ENCODE results near the gene XPO6.
A peak's percentile ranks its signal among the peaks of the same experiment; 100 is the strongest.
"Not testable (repeated sequence)": the region's sequence is repeated elsewhere in the genome, so short reads cannot be mapped to it uniquely, and the experiment has no call there.

XPO6 gene, protein sequence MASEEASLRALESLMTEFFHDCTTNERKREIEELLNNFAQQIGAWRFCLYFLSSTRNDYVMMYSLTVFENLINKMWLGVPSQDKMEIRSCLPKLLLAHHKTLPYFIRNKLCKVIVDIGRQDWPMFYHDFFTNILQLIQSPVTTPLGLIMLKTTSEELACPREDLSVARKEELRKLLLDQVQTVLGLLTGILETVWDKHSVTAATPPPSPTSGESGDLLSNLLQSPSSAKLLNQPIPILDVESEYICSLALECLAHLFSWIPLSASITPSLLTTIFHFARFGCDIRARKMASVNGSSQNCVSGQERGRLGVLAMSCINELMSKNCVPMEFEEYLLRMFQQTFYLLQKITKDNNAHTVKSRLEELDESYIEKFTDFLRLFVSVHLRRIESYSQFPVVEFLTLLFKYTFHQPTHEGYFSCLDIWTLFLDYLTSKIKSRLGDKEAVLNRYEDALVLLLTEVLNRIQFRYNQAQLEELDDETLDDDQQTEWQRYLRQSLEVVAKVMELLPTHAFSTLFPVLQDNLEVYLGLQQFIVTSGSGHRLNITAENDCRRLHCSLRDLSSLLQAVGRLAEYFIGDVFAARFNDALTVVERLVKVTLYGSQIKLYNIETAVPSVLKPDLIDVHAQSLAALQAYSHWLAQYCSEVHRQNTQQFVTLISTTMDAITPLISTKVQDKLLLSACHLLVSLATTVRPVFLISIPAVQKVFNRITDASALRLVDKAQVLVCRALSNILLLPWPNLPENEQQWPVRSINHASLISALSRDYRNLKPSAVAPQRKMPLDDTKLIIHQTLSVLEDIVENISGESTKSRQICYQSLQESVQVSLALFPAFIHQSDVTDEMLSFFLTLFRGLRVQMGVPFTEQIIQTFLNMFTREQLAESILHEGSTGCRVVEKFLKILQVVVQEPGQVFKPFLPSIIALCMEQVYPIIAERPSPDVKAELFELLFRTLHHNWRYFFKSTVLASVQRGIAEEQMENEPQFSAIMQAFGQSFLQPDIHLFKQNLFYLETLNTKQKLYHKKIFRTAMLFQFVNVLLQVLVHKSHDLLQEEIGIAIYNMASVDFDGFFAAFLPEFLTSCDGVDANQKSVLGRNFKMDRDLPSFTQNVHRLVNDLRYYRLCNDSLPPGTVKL

DNA sequence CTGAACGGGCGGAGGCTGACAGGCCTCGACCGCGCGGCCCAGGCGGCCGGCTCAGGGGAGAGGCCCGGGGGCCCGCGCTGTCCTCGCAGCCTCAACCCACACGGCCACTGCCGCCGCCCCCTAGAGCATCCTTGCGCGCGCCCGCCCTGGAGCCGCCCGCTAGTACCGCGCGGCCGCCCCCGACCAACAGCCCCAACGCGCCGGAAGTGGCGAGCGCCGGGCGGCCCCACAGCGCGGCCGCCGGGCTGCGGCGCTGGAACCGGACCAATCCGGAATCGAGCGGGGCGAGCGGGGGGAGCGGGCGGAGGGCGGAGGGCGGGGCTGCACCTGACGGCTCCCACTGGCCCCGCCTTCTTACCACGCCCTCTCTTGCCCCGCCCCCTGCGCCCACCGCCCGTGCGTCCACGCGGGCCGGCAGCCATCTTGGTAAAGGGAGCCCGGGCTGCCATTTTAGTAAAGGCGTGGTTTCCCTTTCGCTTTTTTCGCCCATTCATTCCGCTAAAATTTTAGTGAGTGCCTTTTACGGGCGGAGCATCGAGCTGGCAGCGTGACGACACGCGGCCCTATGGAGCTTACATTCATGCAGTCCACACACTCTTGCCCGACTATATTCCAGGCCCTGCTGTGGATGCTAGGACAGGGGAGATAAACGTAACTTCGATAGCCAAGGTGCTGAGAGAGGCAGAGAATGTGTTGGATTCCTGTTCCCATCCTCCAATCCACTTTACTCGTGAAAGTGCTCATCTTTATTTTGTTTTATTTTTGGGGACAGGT, at the start of gene XPO6:
TSS of gene XPO6 (minus strand) at position 208 of the 774 bp plus-strand sequence. CDS start 597 bp downstream, outside the sequence.
- peak; percentile 98 for DNase-seq (ENCODE audit: low spot score)

DNA sequence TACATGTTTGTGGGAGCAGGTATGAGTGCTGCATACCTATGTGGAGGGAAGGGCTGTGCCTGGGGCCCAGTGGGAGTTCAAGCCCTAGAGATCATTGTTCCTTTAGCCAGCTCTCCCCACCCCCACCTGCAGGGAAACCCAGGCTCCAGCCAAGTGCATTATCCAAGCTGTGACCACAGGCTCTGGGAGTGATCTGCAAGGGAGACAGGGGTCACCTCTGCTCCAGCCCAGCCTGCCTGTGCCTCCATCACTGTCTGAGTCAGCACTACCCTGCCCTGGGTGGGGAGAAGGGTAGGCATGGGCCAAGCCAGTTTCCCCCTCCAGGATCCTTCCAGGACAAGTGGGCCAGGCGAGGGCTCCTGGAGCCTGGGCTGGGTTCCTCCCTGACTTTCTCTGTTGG, 48.4 kb upstream of the XPO6 start:
- DNase-seq (ENCODE audit: low spot score): no peak

DNA sequence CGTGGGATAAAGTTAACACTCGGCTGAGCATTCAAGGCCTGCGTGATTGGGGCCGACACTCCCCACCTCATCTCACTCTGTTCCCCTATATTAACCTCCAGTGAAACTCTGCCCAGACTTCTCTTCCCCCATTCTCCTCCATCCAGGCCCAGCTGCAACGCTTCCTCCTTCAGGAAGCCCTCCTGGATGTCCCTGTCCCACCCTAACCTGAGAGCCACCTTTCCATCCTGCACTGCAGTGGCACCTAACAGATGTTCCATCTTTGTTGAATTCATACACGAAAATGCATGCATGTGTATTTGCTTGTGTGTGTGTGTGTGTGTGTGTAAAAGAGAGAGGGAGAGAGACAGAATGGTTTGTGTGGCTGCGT, 48.0 kb upstream of the XPO6 start:
- no peak for DNase-seq (ENCODE audit: low spot score)

DNA sequence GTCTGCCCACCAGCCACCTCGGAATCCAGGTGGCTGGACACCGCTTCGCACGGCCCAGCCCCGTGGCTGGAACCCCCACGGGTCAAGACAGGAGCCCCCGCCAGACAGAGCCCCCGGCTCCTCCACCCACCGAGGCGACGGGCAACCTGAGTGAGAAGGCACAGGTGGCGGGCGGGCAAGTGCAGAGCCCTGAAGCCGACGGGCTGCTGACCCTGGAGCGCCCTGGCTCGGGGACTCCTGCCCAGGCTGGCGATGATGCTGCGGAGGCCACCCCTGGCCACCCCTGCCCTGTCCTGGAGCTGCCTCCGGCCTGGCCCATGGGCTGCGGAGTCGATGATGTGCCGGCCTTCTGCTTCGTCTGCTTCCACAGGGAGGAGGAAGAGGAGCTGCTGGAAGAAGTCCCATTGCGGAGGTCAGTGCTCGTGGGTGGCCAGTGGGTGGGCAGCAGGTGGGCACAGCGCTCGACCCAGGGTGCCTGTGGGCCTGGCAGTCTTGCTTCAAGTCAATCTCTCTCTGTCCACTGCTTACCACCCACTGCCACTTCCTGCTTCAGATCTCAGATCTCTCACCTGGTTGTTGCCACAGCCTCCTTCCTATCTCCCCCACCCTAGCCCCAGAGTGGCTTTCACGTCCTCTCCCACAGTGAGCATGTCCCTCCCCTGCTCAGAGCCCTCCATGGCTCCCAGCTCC, 47.5 kb upstream of the XPO6 start:
- DNase-seq (ENCODE audit: low spot score): no peak

DNA sequence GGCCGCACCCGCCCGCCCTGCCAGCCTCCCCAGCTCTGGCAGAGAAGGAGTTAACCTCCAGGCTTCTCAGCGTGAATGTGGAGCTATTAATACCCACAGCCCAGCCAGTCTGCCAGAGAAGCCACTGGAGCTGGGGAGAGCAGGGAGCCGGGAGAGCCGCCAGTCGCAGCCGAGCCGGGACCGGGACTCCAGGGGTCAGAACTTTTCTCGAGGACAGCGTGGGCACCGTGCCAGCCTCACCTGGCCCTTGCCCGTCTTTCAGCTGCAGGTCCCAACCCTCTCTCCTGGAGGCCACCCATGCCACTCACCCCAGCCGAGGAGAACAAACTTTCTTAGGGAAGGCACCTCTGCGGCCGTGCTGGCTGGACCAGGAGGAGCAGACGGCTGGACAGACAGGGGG, 46.8 kb upstream of the XPO6 start:
- peak; percentile 70 for DNase-seq (ENCODE audit: low spot score)

DNA sequence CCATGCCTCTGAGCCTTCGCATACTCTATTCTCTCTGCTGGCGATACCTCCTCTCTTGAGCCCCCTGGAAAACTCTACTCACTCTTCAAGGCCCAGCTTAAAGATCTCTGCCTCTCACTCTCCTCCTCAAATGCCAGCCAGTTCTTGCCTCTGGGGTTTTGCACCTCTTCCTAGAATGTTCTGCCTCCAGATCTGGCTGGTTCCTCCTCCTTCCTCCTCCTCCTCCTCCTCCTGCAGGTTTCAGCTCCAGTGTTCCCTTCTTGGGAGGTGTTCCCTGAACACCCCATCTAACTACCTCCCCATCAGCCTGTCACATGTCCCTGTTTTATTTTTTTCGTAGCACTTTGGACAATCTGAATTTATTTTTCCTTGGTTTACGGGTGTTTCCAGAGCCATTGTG, 45.5 kb upstream of the XPO6 start:
- no peak for DNase-seq (ENCODE audit: low spot score)

DNA sequence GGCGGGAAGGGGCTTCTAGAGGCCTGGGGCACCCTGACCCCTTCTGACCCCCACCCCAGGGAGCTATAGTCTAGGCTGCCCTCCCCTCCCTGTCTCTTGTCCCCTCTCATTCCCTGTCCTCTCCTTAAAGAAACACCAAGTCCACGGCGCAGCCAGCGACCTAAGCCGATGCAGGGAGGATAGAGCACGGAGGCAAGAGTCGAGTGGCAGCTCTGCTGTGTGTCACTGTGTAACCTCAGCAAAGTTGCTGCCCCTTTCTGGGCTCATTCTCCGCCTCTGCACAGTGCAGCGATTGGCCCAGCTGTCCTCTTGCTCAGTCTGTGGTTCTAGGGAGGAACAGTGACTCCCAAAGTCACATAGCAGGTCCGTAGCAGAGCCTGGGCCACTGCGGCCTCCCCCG, 44.1 kb upstream of the XPO6 start:
- DNase-seq (ENCODE audit: low spot score): no peak

DNA sequence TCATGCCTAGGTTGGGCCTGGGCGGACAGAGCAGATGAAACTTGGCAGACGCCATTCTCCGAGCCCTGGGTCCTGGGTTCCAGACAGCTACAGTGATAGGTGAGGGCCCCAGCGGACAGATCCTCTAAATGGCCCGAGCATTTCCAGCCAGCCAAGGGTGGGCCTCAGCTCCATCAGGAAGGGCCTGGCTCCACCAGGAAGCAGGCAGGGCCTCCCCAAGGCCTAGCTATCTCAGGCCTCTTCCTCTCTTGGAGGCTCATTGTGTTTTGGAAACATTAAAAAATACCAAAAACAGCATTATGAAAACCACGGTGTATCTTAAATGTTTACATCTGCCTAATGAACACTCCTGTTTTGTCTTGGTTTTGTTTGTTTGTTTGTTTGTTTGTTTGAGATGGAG, 42.4 kb upstream of the XPO6 start:
- DNase-seq (ENCODE audit: low spot score): no peak

DNA sequence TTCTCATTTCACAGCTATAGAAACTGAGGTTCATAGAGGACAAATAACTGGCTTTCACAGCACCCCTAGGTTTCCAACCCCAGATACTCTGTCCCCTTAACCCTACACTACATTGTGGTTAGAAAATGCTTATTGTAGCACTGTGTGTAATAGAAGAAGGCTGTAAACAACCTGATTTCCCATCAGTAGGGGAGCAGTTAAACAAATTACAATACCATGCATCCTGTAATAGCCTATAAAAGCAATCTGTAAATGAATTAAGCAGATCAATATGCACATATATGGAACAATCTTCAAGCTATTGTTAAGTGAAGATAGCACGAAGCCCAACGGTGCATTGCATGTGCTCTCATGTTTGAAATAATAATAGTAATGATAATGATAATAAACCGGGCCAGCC, 39.2 kb upstream of the XPO6 start:
- no peak for DNase-seq (ENCODE audit: low spot score)

DNA sequence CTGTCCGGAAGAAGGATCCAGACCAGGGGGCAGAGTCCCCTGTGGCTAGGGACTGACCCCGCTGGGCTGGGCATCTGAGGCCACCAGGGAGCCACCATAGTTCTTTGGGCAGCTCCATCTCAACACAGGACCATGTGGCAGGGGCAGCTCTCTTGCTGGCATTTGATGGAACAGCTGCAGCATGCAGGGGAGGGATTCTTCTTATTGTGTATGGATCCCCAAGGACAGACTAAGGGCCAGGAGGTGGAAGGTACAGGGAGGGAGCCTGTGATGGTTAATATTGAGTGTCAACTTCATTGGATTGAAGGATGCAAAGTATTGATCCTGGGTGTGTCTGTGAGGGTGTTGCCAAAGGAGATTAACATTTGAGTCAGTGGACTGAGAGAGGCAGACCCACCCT, 37.7 kb upstream of the XPO6 start:
- DNase-seq (ENCODE audit: low spot score): not testable (repeated sequence)

DNA sequence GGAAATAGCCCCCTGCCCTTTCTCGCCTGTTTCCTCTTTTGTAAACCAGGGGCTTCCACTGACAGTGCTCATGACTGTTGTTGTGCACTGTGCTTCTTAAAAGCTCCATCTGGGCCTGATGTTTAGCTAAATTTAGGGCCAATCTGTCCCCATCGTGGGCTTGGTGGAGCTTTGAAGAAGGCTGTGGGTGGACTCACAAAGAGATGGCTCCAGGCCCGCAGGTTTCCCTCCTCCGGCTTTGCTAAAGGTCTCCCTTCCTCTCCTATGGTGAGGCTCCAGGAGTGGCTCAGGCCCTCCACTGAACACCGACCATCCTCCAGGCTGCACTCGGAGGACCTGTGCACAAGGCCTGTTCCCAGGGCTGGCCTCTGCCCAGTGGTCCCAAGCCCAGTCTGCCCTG, 30.2 kb upstream of the XPO6 start:
- no peak for DNase-seq (ENCODE audit: low spot score)

DNA sequence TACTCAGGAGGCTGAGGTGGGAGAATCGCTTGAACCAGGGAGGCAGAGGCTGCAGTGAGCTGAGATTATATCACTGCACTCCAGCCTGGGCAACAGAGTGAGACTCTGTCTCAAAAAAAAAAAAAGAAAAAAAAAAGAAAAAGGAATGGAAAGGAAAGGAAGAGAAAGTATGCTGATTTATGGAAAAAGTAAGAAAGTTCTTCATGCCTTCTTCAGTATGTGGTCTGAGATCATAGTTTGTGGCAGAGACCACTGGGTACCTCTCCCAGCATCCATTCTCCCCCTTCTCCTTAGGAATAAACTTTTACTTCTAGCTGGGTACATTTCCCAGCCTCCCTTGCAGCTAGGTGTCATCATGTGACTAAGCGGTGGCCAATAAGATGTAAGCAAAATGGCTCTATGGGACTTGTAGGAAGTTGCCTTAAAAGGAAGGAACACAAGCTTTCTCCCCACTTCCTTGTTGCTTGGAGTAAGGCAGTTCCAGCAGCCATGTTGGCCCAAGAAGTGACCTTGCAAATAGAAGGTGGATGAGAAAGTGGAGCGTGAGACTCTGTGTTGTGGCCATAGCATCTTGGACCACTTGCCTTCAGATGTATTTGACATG, 26.1 kb upstream of the XPO6 start:
- DNase-seq (ENCODE audit: low spot score): no peak

DNA sequence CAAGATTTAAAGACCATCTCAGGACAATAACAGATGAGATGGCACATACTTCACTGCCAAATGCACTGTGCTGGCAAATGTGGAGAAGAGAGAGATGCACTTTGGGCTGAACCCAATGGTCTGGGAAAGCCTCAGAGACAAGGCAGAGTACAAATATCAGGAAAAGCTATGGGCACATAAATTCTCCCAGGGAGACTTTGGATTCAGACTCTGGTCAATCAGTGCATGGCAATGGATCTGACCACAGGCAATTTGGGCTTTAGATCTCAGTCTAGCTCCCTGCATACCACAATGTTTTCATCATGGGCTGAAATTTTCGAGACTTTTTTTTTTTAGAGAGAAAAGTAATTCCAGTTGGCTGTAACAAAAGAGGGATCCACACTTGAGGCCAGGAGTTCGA, 20.0 kb upstream of the XPO6 start:
- no peak for DNase-seq (ENCODE audit: low spot score)

DNA sequence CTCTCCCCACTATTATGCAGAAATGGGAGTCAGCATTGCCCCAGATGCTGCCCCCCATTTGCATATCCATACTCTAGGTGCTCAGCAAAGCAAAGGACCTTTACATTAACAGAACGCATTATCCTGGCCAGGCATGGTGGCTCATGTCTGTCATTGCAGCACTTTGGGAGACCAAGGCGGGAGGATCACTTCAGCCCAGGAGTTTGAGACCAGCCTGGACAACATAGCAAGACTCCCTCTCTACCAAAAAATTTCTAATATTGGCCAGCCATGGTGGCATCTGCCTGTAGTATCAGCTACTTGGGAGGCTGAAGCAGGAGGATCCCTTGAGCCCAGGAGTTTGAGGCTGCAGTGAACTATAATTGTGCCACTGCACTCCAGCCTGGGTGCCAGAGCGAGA, 12.1 kb upstream of the XPO6 start:
- not testable (repeated sequence) for DNase-seq (ENCODE audit: low spot score)

DNA sequence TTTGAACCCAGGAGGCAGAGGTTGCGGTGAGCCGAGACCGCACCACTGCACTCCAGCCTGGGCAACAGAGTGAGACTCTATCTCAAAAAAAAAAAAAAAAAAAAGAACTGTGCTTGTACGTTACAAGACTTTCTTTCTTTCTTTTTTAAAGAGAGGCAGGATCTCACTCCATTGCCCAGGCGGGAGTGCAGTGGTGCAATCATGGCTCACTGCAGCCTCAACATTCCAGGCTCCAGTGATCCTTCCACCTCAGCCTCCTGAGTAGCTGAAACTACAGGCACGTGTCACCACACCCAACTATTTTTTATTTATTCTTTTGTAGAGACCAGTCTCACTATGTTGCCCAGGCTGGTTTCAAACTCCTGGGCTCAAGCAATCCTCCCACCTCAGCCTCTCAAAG, 8.0 kb upstream of the XPO6 start:
- DNase-seq (ENCODE audit: low spot score): not testable (repeated sequence)

DNA sequence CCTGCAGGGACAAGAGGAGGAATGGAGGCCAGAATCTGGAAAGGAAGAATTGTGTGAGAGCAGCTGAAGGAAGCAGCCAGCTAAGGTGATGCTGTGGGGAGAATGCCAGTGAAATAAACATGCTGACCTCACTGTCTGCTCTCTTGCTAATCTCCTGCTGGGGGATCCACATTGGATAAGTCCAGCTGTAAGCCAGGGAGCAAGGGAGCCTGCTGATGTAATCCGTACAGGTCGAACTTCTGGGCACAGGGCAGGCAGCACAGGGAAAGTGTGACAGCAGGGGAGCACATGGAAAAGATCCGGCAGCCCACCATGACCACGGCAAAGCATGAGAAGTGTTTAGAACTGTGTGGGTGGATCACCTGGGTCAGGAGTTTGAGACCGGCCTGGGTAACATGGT, 7.5 kb upstream of the XPO6 start:
- DNase-seq (ENCODE audit: low spot score): no peak

DNA sequence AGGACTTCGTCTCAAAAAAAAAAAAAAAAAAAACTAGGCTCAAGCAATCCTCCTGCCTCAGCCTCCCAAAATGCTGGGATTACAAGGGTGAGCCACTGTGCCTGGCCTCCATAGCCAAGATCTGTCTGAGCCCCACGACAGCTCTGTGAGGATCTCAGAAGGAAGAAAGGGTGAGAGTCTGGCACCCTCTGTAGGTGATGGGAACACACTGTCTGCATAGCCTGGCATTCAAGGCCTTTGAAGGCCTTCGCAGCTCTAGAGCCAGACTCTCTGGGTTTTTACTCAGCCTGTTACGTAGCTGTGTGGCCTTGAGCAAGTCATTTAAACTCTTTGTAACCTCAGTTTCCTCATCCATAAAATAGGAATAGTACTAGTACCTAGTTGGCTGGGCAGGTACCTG, 6.3 kb upstream of the XPO6 start:
- DNase-seq (ENCODE audit: low spot score): peak; percentile 35

DNA sequence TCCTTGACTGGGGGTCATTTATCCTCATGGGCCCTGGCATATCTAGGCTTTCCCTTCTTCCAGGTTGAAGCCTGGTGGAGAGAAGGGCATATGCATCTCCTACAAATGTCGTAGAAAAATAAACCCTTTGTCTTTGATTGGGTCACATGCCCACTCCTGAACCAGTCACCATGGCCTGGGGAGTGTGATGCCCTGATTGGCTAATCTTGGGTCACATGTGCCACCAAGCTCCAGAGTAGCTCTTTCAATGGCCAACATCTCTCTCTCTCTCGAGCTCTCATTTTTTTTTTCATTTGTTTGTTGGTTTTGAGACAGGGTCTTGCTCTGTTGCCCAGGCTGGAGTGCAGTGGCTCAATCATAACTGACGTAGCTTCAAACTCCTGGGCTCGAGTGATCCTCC, 5.6 kb upstream of the XPO6 start:
- no peak for DNase-seq (ENCODE audit: low spot score)

DNA sequence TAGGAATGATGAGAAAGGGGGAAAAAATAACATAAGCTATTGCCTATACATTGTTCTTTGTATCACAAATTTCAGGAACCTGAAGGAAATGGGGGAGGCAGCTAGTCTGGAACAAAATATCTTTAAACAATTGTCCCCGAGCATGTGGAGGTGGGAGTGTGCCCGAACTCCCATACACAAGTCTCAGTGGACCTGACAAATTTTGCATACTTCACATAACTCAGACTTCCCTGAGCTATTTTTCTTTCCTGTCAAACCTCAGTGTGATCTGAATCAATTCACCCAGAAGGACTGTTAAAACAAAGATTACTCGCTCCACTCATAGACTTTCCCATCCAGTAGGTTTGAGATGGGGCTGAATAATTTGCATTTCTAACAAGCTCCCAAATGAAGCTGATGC, 1.6 kb upstream of the XPO6 start:
- DNase-seq (ENCODE audit: low spot score): no peak

DNA sequence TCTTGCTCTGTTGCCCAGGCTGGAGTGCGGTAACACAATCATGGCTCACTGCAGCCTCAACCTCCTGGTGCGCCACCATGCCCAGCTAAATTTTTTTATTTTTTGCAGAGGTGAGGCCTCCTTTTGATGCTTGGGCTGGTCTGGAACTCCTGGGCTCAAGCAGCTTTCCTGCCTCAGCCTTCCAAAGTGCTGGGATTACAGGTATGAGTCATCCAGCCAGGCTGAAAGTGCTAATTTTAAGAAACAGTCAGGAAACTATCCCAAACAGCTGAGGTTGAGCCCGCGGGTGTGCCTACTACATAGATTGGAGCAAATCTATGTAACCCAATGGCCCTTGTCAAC, 738 bp upstream of the XPO6 start:
- DNase-seq (ENCODE audit: low spot score): no peak

DNA sequence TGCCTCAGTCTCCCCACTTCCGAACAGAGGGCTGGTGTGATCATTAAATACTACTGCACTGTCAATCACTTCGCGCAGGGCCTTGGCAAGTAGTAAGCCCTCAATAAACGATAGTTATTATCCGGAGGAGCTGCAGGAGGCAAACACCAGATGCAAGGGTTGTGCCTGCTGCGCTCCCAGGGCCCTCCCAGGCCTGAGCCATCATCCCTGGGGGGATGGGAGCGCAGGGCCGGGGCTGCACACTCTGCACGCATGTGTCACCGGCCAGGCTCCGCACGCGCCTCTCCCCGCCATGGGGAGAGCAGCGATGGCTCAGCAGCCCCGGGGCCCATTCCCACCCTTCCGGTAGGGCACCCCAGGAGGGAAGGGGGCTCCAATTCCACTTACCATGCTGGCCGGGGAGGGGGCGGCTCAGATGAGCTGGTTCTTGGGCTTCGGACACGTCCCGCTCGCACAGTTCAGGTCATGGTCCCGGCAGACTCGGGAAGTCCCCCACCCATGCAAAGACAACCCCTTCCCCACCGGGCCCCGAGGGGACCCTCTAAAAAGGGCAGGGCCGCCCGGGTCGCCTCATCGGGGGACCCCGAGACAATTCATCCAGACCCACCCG, 681 bp downstream of the XPO6 start:
- peak; percentile 64 for DNase-seq (ENCODE audit: low spot score)
